ENCODE data around the gene INO80.

- TF ChIP-seq CTCF (IDR thresholded peaks at IDR 0.05) = peak in 1 of 3 experiments; percentile 12
- no peak for TF ChIP-seq POLR2A (IDR thresholded peaks at IDR 0.05)
- peak in 1 of 2 donors; percentile 53 for TF ChIP-seq POLR2AphosphoS5 (IDR thresholded peaks at IDR 0.05; ENCODE audit: insufficient read depth in 1 of 2, low read depth in 1 of 2)
These were observed 97.5 kb downstream of the INO80 start for GRCh38 chr15:41018534-41018933.

All from vagina (tissue), 2 donors.